B cell (primary cell): ENCODE results near the gene USP9X. TPM values are rescaled to one million over a fixed set of nuclear protein-coding genes. Genes with fewer than 3 reads are reported as not detected.

Experiments
- ATAC-seq: fragments of 200-7000 bp; cut with Tn5 transposase; one replicate; pipeline ENCODE4 v1.10.0; 2021; ENCODE audit warnings: low read depth, mild to moderate bottlenecking, moderate number of reproducible peaks, moderate library complexity
- CTCF ChIA-PET: fragments of 350-600 bp; sonication (Branson Sonifier 250); formaldehyde crosslinking; loops from one replicate; lab custom pipeline; 2021; ENCODE audit warnings: antibody characterized with exemption, inconsistent platforms; lab: Charles Lee
- POLR2A ChIA-PET: fragments of 350-600 bp; sonication (Branson Sonifier 250); formaldehyde crosslinking; loops from one replicate; lab custom pipeline; 2021; ENCODE audit warnings: antibody characterized with exemption; lab: Charles Lee
- DNase-seq: peaks from one replicate; pipeline ENCODE4 v3.0.0; 2013
- H2AFZ ChIP-seq: 2 replicates; pipeline ENCODE4 v1.6.1; 2012; ENCODE audit warnings: mild to moderate bottlenecking, low read depth, low read length; ENCODE audit not compliant: insufficient read depth, poor library complexity, severe bottlenecking
- H3K27ac ChIP-seq, 2 donors: 1 replicate in 1 of 2; 2 replicates in 1 of 2; pipeline ENCODE4 v1.5.1; 2012 to 2013; ENCODE audit warnings: low read length in 2 of 2, mild to moderate bottlenecking in 2 of 2, moderate library complexity in 1 of 2
- H3K27me3 ChIP-seq, 4 experiments: fragments of 200-600 bp in 1 of 4; sonication (generic) in 1 of 4; replicated peaks in 1 of 4; 1 replicate in 2 of 4; 2 replicates in 2 of 4; pipeline versions ENCODE4 v1.6.1 to v1.7.0; 2013 to 2016; ENCODE audit warnings: low read length in 3 of 4, mild to moderate bottlenecking in 2 of 4, mixed read lengths in 1 of 4, moderate library complexity in 1 of 4; ENCODE audit not compliant: insufficient read depth in 4 of 4, control insufficient read depth in 3 of 4; ENCODE audit errors: control extremely low read depth in 1 of 4
- H3K36me3 ChIP-seq, 2 experiments: replicated peaks in 1 of 2; 1 replicate in 1 of 2; 2 replicates in 1 of 2; pipeline versions ENCODE4 v1.6.1 to v1.7.1; 2013; ENCODE audit warnings: low read length in 1 of 2; ENCODE audit not compliant: insufficient read depth in 2 of 2, control insufficient read depth in 1 of 2; ENCODE audit errors: control extremely low read depth in 1 of 2, extremely low read depth in 1 of 2
- H3K4me1 ChIP-seq, 2 donors: fragments of 200-600 bp in 1 of 2; sonication (generic) in 1 of 2; 1 replicate in 1 of 2; 2 replicates in 1 of 2; pipeline versions ENCODE4 v1.5.1 to v1.6.1; 2013 to 2017; ENCODE audit warnings: low read length in 2 of 2; ENCODE audit not compliant: control insufficient read depth in 2 of 2, insufficient read depth in 2 of 2
- H3K4me2 ChIP-seq: replicated peaks from 2 replicates; pipeline ENCODE3; 2012; ENCODE audit warnings: mild to moderate bottlenecking, low read depth, low read length; ENCODE audit not compliant: poor library complexity, severe bottlenecking
- H3K4me3 ChIP-seq, 5 experiments: fragments of 200-600 bp in 1 of 5; sonication (generic) in 1 of 5; 1 replicate in 3 of 5; 2 replicates in 2 of 5; pipeline versions ENCODE4 v1.5.1 to v1.7.0; 2011 to 2016; ENCODE audit warnings: low read length in 4 of 5, mild to moderate bottlenecking in 4 of 5, low read depth in 2 of 5, control low read depth in 1 of 5, moderate library complexity in 1 of 5; ENCODE audit not compliant: insufficient read depth in 1 of 5; ENCODE audit errors: control extremely low read depth in 1 of 5, extremely low read depth in 1 of 5
- H3K79me2 ChIP-seq: fragments of 200-600 bp; sonication (generic); one replicate; pipeline ENCODE4 v1.6.0; 2016; ENCODE audit warnings: low read length; ENCODE audit not compliant: control insufficient read depth, insufficient read depth
- H3K9ac ChIP-seq: fragments of 200-600 bp; sonication (generic); 2 replicates; pipeline ENCODE4 v1.6.1; 2017; ENCODE audit warnings: mild to moderate bottlenecking, low read length, moderate library complexity
- H3K9me3 ChIP-seq, 3 donors: one replicate each; pipeline versions ENCODE4 v1.6.1 to v1.7.1; 2013; ENCODE audit warnings: low read length in 2 of 3; ENCODE audit not compliant: control insufficient read depth in 2 of 3, insufficient read depth in 1 of 3; ENCODE audit errors: control extremely low read depth in 1 of 3
- H4K20me1 ChIP-seq: 2 replicates; pipeline ENCODE4 v1.6.0; 2012; ENCODE audit warnings: mild to moderate bottlenecking, low read length; ENCODE audit not compliant: insufficient read depth, control insufficient read depth, poor library complexity, severe bottlenecking
- H3K27ac Mint-ChIP-seq: one replicate; pipeline ENCODE4 v1.8.0; 2021; ENCODE audit warnings: mixed read lengths
- H3K27me3 Mint-ChIP-seq: one replicate; pipeline ENCODE4 v1.8.0; 2021; ENCODE audit warnings: mixed read lengths
- H3K4me1 Mint-ChIP-seq: one replicate; pipeline ENCODE4 v1.8.0; 2021; ENCODE audit warnings: mixed read lengths
- H3K4me3 Mint-ChIP-seq: one replicate; pipeline ENCODE4 v1.8.0; 2021; ENCODE audit warnings: mixed read lengths
- H3K9me3 Mint-ChIP-seq: one replicate; pipeline ENCODE4 v1.8.0; 2022; ENCODE audit warnings: mixed read lengths; ENCODE audit not compliant: insufficient read depth
- EZH2 ChIP-seq: IDR thresholded peaks from 2 replicates; pipeline ENCODE4 v1.6.1; 2012; ENCODE audit warnings: borderline replicate concordance, low read depth, mild to moderate bottlenecking, moderate library complexity, low read length; ENCODE audit not compliant: insufficient read depth, poor library complexity, severe bottlenecking
- WGBS: methylation state at CpG from one replicate; pipeline ENCODE4 v1.1.5; 2013; ENCODE audit warnings: missing lambda C conversion rate; ENCODE audit not compliant: insufficient coverage; 5-methylcytosine and 5-hydroxymethylcytosine counted together
- intact Hi-C: fragments of 100-400 bp; cut with micrococcal nuclease; formaldehyde crosslinking; loops from one replicate; pipeline ENCODE4 v1.10.0; 2022
- polyA plus RNA-seq: library from polyadenylated mRNA; depleted of rRNA; stranded (reverse); fragments of >200 nt; gene quantifications from 2 replicates; pipeline ENCODE4 v1.2.3, GENCODE V29; 2012
- total RNA-seq, 2 donors: library from RNA; stranded (reverse); fragments of 120-200 nt in 1 of 2; gene quantifications; 1 replicate in 1 of 2; 2 replicates in 1 of 2; pipeline versions ENCODE4 v1.2.3 to v1.2.4, GENCODE V29; 2013 to 2022
- TF ChIP-seq, protein P1 (sequence below): fragments of 200-600 bp; IDR thresholded peaks from one replicate; pipeline ENCODE4 v1.8.0; 2022; ENCODE audit warnings: antibody characterized with exemption, mild to moderate bottlenecking

USP9X gene
- total and polyA plus RNA-seq, 2 donors (not counting 1 experiment from before 2014, with no cell fraction given): 9.6 to 87.6 TPM

DNA sequence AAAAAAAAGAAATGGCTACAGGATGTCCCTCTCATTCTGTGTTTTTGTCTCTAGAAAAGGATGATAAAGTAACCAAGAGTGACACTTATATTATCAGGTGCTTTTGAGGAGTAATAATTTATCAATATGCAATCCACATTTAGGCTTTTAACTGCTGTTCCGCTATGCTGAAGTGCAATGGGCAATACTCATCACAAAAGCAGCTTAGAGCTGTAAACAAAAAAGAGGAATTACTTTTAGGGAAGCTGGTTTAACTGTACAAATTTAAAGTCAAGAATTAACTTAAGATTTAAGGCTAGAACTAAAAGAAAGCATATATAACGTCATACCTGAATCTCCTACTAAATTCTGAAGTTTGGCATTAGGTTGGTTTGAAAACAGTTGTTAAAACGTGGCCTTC, 155.3 kb downstream of the USP9X start:
- peak overlapping the region; percentile 43 for H3K4me2 ChIP-seq
- Mint-ChIP-seq H3K9me3 (no peaks in the 10 kb centered on the region), H3K4me3 (no peak overlapping the region), H3K27ac (peak overlapping the region; percentile 26), H3K27me3 (no peaks in the 10 kb centered on the region), H3K4me1 (peaks cover 26% of the 10 kb centered on the region)
- peaks cover 31 to 40% of the 10 kb centered on the region in 2 donors for H3K4me1 ChIP-seq
- POLR2A ChIA-PET: no interaction called here
- ATAC-seq: no peak
- CTCF ChIA-PET: no interaction called here
- no peak overlapping the region for H3K27ac ChIP-seq
- no peaks in the 10 kb centered on the region for H3K9me3 ChIP-seq
- H3K27me3 ChIP-seq: no peaks in the 10 kb centered on the region
- H3K4me3 ChIP-seq: no peak overlapping the region
- no peaks in the 10 kb centered on the region for H4K20me1 ChIP-seq
- no peaks in the 10 kb centered on the region for H3K36me3 ChIP-seq
- H2AFZ ChIP-seq: no peak overlapping the region
- no peak overlapping the region for H3K9ac ChIP-seq
- intact Hi-C loops: no loop called here
- H3K79me2 ChIP-seq: no peaks in the 10 kb centered on the region
- TF ChIP-seq, protein P1, sequence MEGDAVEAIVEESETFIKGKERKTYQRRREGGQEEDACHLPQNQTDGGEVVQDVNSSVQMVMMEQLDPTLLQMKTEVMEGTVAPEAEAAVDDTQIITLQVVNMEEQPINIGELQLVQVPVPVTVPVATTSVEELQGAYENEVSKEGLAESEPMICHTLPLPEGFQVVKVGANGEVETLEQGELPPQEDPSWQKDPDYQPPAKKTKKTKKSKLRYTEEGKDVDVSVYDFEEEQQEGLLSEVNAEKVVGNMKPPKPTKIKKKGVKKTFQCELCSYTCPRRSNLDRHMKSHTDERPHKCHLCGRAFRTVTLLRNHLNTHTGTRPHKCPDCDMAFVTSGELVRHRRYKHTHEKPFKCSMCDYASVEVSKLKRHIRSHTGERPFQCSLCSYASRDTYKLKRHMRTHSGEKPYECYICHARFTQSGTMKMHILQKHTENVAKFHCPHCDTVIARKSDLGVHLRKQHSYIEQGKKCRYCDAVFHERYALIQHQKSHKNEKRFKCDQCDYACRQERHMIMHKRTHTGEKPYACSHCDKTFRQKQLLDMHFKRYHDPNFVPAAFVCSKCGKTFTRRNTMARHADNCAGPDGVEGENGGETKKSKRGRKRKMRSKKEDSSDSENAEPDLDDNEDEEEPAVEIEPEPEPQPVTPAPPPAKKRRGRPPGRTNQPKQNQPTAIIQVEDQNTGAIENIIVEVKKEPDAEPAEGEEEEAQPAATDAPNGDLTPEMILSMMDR: no peak
- no peak for TF ChIP-seq EZH2
- WGBS: no CpG with 5 or more reads among the region's 3 CpGs
- peak; percentile 21 for DNase-seq

DNA sequence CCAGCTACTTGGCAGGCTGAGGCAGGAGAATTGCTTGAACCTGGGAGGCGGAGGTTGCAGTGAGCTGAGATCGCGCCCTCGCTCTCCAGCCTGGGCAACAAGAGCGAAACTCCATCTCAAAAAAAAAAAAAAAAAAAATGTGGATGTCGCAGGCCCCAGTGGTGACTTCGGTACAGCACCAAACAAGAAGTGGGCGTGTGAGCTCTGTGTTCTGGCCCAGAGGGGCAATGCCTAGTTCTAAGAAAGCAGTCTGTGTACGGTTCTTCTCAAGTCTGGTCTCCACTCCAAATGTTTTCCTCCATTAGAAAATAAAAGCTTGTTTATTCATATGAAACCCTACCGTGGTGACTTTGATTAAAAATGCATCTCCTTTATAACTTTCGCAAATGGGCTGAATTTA, 156.7 kb downstream of the USP9X start:
- TF ChIP-seq EZH2: no peak
- TF ChIP-seq, protein P1: no peak
- Mint-ChIP-seq H3K4me1 (peaks cover 20% of the 10 kb centered on the region), H3K4me3 (no peak overlapping the region), H3K27me3 (no peaks in the 10 kb centered on the region), H3K9me3 (no peaks in the 10 kb centered on the region), H3K27ac (no peak overlapping the region)
- Histone ChIP-seq H3K9me3 (no peaks in the 10 kb centered on the region), H3K27me3 (no peaks in the 10 kb centered on the region), H3K79me2 (no peaks in the 10 kb centered on the region), H3K4me1 (peaks cover 24 to 26% of the 10 kb centered on the region in 2 donors), H3K4me2 (no peak overlapping the region), H2AFZ (no peak overlapping the region), H3K27ac (no peak overlapping the region), H3K9ac (no peak overlapping the region), H4K20me1 (no peaks in the 10 kb centered on the region), H3K36me3 (no peaks in the 10 kb centered on the region), H3K4me3 (no peak overlapping the region)
- no peak for ATAC-seq
- intact Hi-C loops: no loop called here
- DNase-seq: no peak
- POLR2A ChIA-PET: interaction anchor here (0.7 kb wide), 1 partner anchor 21 kb away, joined by 6 read pairs; no protein-coding TSS in a partner anchor
- WGBS: 100% methylated on average over 3 of the region's 11 CpGs
- CTCF ChIA-PET: no interaction called here
